ENCODE measurements around the gene TMED1.
A peak's percentile ranks its signal among the peaks of the same experiment; 100 is the strongest.
"Not testable (repeated sequence)": the region's sequence is repeated elsewhere in the genome, so short reads cannot be mapped to it uniquely, and the experiment has no call there.

Gene TMED1

GRCh38 chr19:10872546-10873107, 36.6 kb upstream of the TMED1 start:
- Histone ChIP-seq H3K9me3 (ENCODE audit: control insufficient read depth, insufficient read depth, low read length) (no peaks in the 10 kb centered on the region), H3K27ac (ENCODE audit: low read length) (no peak overlapping the region), H3K36me3 (ENCODE audit: control insufficient read depth, insufficient read depth, low read length) (no peaks in the 10 kb centered on the region), H3K27me3 (ENCODE audit: control insufficient read depth, insufficient read depth, low read length) (no peaks in the 10 kb centered on the region), H3K4me1 (ENCODE audit: control insufficient read depth, insufficient read depth, low read length) (no peaks in the 10 kb centered on the region), H3K4me3 (ENCODE audit: low read length) (peak overlapping the region; percentile 90; the same call in 1 of the 2 replicates)
- WGBS (ENCODE audit: insufficient coverage, insufficient read length) = no CpG with 5 or more reads among the region's 16 CpGs
- DNase-seq (ENCODE audit: low read depth, low spot score) = no peak

DNA sequence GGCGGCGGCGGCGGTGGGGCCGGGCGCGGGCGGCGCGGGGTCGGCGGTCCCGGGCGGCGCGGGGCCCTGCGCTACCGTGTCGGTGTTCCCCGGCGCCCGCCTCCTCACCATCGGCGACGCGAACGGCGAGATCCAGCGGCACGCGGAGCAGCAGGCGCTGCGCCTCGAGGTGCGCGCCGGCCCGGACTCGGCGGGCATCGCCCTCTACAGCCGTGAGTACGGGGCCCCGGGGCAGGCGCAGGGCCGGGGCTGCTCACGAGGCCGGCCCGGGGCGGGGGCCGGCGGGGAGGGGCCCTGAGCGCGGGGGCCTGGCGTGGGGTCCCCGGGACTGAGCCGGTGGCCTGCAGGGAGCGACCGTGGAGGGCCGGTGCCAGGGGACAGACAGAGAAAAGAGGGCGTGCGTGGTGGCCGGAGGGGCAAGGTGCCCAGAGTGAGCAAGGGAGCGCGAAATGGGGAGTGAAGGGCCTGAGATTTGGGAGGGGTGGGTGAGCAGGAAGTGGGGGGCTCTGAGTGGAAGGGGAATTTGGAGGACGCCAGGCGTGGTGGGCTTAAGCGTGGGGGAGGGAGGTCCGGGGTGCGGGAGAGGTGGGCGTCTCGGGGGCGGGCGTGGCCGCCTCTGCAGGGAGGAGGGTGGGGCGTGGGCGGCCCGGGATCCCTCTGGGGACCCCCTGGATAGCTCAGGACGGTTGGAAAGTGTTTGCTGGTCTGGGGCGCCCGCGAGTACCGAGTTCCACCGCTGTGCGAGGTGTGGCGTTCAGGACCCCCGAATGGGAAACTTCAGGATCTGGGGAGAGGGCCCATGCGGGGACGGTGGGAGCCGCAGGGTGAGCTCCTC, 35.9 kb upstream of the TMED1 start:
- DNase-seq (ENCODE audit: low read depth, low spot score) = no peak

GRCh38 chr19:10870955-10871603, 35.1 kb upstream of the TMED1 start, which contains the start of gene CARM1:
Gene CARM1 (plus strand): TSS chr19:10871553. CDS start chr19:10871703, 150 bp downstream.
- no peak within 1 kb of the TSS for H3K27ac ChIP-seq (ENCODE audit: low read length)
- no peaks in the 10 kb centered on the region for H3K36me3 ChIP-seq (ENCODE audit: control insufficient read depth, insufficient read depth, low read length)
- WGBS (ENCODE audit: insufficient coverage, insufficient read length) = no CpG with 5 or more reads among the region's 99 CpGs
- DNase-seq (ENCODE audit: low read depth, low spot score) = peak; percentile 70
- H3K27me3 ChIP-seq (ENCODE audit: control insufficient read depth, insufficient read depth, low read length) = no peaks in the 10 kb centered on the region
- H3K9me3 ChIP-seq (ENCODE audit: control insufficient read depth, insufficient read depth, low read length) = no peaks in the 10 kb centered on the region
- H3K4me3 ChIP-seq (ENCODE audit: low read length) = peak within 1 kb of the TSS; percentile 90
- H3K4me1 ChIP-seq (ENCODE audit: control insufficient read depth, insufficient read depth, low read length) = no peaks in the 10 kb centered on the region

More for the DNA sequence above, 35.9 kb upstream of the TMED1 start:
- Histone ChIP-seq H3K9me3 (ENCODE audit: control insufficient read depth, insufficient read depth, low read length) (no peaks in the 10 kb centered on the region), H3K36me3 (ENCODE audit: control insufficient read depth, insufficient read depth, low read length) (no peaks in the 10 kb centered on the region), H3K4me3 (ENCODE audit: low read length) (peak overlapping the region; percentile 90), H3K4me1 (ENCODE audit: control insufficient read depth, insufficient read depth, low read length) (no peaks in the 10 kb centered on the region), H3K27ac (ENCODE audit: low read length) (no peak overlapping the region), H3K27me3 (ENCODE audit: control insufficient read depth, insufficient read depth, low read length) (no peaks in the 10 kb centered on the region)
- no CpG with 5 or more reads among the region's 90 CpGs for WGBS (ENCODE audit: insufficient coverage, insufficient read length)

DNA sequence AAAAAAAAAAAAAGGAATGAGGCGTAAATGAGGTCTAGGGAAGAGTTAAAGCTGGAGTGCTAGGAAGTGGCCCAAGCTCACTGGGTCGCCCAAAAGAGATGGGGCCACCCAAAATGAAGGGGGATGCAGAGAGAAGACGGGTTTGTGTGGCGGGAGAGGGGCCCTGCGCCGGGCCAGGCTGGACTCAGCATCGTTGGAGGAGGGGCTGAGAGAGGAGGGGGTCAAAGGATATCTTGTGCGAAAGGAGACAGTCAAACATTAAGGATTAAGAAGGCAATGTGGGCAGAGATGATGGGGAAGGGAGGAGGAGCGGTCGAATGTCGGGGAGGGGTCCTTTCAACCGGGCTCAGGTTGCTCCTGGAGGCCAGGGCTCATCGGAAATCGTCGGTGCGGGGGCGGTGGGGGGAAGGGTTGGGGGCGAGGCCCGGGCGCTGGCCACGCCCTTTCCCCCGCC, 34.5 kb upstream of the TMED1 start:
- no peak overlapping the region for H3K27ac ChIP-seq (ENCODE audit: low read length)
- no CpG with 5 or more reads among the region's 22 CpGs for WGBS (ENCODE audit: insufficient coverage, insufficient read length)
- peak overlapping the region; percentile 13; the same call in 1 of the 2 replicates for H3K4me3 ChIP-seq (ENCODE audit: low read length)
- H3K9me3 ChIP-seq (ENCODE audit: control insufficient read depth, insufficient read depth, low read length) = no peaks in the 10 kb centered on the region
- no peaks in the 10 kb centered on the region for H3K36me3 ChIP-seq (ENCODE audit: control insufficient read depth, insufficient read depth, low read length)
- DNase-seq (ENCODE audit: low read depth, low spot score) = no peak
- H3K27me3 ChIP-seq (ENCODE audit: control insufficient read depth, insufficient read depth, low read length) = no peaks in the 10 kb centered on the region
- no peaks in the 10 kb centered on the region for H3K4me1 ChIP-seq (ENCODE audit: control insufficient read depth, insufficient read depth, low read length)

- H3K36me3 ChIP-seq (ENCODE audit: control insufficient read depth, insufficient read depth, low read length); H3K9me3 ChIP-seq (ENCODE audit: control insufficient read depth, insufficient read depth, low read length); DNase-seq (ENCODE audit: low read depth, low spot score); H3K4me3 ChIP-seq (ENCODE audit: low read length); H3K27me3 ChIP-seq (ENCODE audit: control insufficient read depth, insufficient read depth, low read length); H3K4me1 ChIP-seq (ENCODE audit: control insufficient read depth, insufficient read depth, low read length); H3K27ac ChIP-seq (ENCODE audit: low read length): not testable (repeated sequence)
- WGBS (ENCODE audit: insufficient coverage, insufficient read length) = no CpG with 5 or more reads among the region's 11 CpGs
These were observed 33.9 kb upstream of the TMED1 start for GRCh38 chr19:10869872-10870311.

- no CpG with 5 or more reads among the region's 10 CpGs for WGBS (ENCODE audit: insufficient coverage, insufficient read length)
These were observed 33.0 kb upstream of the TMED1 start for GRCh38 chr19:10868872-10869547.

GRCh38 chr19:10866495-10866894, 30.5 kb upstream of the TMED1 start:
- WGBS (ENCODE audit: insufficient coverage, insufficient read length) = no CpG with 5 or more reads among the region's 10 CpGs
- Histone ChIP-seq H3K27ac (ENCODE audit: low read length) (no peak overlapping the region), H3K4me3 (ENCODE audit: low read length) (no peak overlapping the region), H3K36me3 (ENCODE audit: control insufficient read depth, insufficient read depth, low read length) (no peaks in the 10 kb centered on the region), H3K9me3 (ENCODE audit: control insufficient read depth, insufficient read depth, low read length) (no peaks in the 10 kb centered on the region), H3K4me1 (ENCODE audit: control insufficient read depth, insufficient read depth, low read length) (no peaks in the 10 kb centered on the region; the same call in 1 of the 2 replicates), H3K27me3 (ENCODE audit: control insufficient read depth, insufficient read depth, low read length) (no peaks in the 10 kb centered on the region)
- DNase-seq (ENCODE audit: low read depth, low spot score) = no peak

More at GRCh38 chr19:10868872-10869547, 33.0 kb upstream of the TMED1 start:
- no peaks in the 10 kb centered on the region for H3K27me3 ChIP-seq (ENCODE audit: control insufficient read depth, insufficient read depth, low read length)
- no peak overlapping the region for H3K27ac ChIP-seq (ENCODE audit: low read length)
- no peak for DNase-seq (ENCODE audit: low read depth, low spot score)
- no peak overlapping the region for H3K4me3 ChIP-seq (ENCODE audit: low read length)
- H3K9me3 ChIP-seq (ENCODE audit: control insufficient read depth, insufficient read depth, low read length) = no peaks in the 10 kb centered on the region
- no peaks in the 10 kb centered on the region; the same call in 1 of the 2 replicates for H3K4me1 ChIP-seq (ENCODE audit: control insufficient read depth, insufficient read depth, low read length)
- H3K36me3 ChIP-seq (ENCODE audit: control insufficient read depth, insufficient read depth, low read length) = no peaks in the 10 kb centered on the region

- Histone ChIP-seq H3K27ac (ENCODE audit: low read length) (no peak overlapping the region), H3K36me3 (ENCODE audit: control insufficient read depth, insufficient read depth, low read length) (no peaks in the 10 kb centered on the region), H3K9me3 (ENCODE audit: control insufficient read depth, insufficient read depth, low read length) (no peaks in the 10 kb centered on the region), H3K27me3 (ENCODE audit: control insufficient read depth, insufficient read depth, low read length) (no peaks in the 10 kb centered on the region), H3K4me3 (ENCODE audit: low read length) (no peak overlapping the region), H3K4me1 (ENCODE audit: control insufficient read depth, insufficient read depth, low read length) (no peaks in the 10 kb centered on the region; the same call in 1 of the 2 replicates)
- no peak for DNase-seq (ENCODE audit: low read depth, low spot score)
- WGBS (ENCODE audit: insufficient coverage, insufficient read length) = no CpG with 5 or more reads among the region's 6 CpGs
These were observed 28.5 kb upstream of the TMED1 start for GRCh38 chr19:10864538-10864899.

GRCh38 chr19:10863107-10863717, 27.2 kb upstream of the TMED1 start:
- Histone ChIP-seq H3K9me3 (ENCODE audit: control insufficient read depth, insufficient read depth, low read length) (no peaks in the 10 kb centered on the region), H3K36me3 (ENCODE audit: control insufficient read depth, insufficient read depth, low read length) (no peaks in the 10 kb centered on the region), H3K4me1 (ENCODE audit: control insufficient read depth, insufficient read depth, low read length) (no peaks in the 10 kb centered on the region; the same call in 1 of the 2 replicates), H3K27ac (ENCODE audit: low read length) (no peak overlapping the region), H3K4me3 (ENCODE audit: low read length) (no peak overlapping the region), H3K27me3 (ENCODE audit: control insufficient read depth, insufficient read depth, low read length) (no peaks in the 10 kb centered on the region)
- no CpG with 5 or more reads among the region's 18 CpGs for WGBS (ENCODE audit: insufficient coverage, insufficient read length)
- DNase-seq (ENCODE audit: low read depth, low spot score) = no peak
